Neural cell (in vitro differentiated cells): ENCODE data around the gene RTL1.

Experiments used
- EP300 ChIP-seq: fragments of 450-650 bp; conservative IDR thresholded peaks from 2 replicates; pipeline ENCODE4 v1.6.1; 2014; ENCODE audit warnings: antibody characterized with exemption, mild to moderate bottlenecking, moderate library complexity; ENCODE audit not compliant: poor library complexity, severe bottlenecking
- EZH2 ChIP-seq: fragments of 200-600, 300-800 bp; shearing (Covaris generic), sonication (generic); IDR thresholded peaks from 2 replicates; pipeline ENCODE4 v1.6.1; 2014; ENCODE audit warnings: antibody characterized with exemption, low read length, borderline replicate concordance, mild to moderate bottlenecking; ENCODE audit not compliant: insufficient read depth, poor library complexity, severe bottlenecking
- MXI1 ChIP-seq: fragments of 450-650 bp; conservative IDR thresholded peaks from 2 replicates; pipeline ENCODE4 v1.6.1; 2014; ENCODE audit warnings: antibody characterized with exemption, mild to moderate bottlenecking; ENCODE audit not compliant: poor library complexity, severe bottlenecking
- POLR2AphosphoS5 ChIP-seq: IDR thresholded peaks from 2 replicates; pipeline ENCODE4 v1.6.1; 2012
- SMC3 ChIP-seq: fragments of 450-650 bp; conservative IDR thresholded peaks from 2 replicates; pipeline ENCODE4 v1.6.1; 2014; ENCODE audit warnings: antibody characterized with exemption, mild to moderate bottlenecking, moderate library complexity; ENCODE audit not compliant: poor library complexity
- TAF1 ChIP-seq: IDR thresholded peaks from 2 replicates; pipeline ENCODE4 v1.6.1; 2012; ENCODE audit warnings: low read depth
- TF ChIP-seq, protein P1 (sequence below): fragments of 450-650 bp; IDR thresholded peaks from 2 replicates; pipeline ENCODE4 v1.5.1; 2014; ENCODE audit warnings: antibody characterized with exemption, mild to moderate bottlenecking, moderate library complexity; ENCODE audit not compliant: poor library complexity, severe bottlenecking

DNA sequence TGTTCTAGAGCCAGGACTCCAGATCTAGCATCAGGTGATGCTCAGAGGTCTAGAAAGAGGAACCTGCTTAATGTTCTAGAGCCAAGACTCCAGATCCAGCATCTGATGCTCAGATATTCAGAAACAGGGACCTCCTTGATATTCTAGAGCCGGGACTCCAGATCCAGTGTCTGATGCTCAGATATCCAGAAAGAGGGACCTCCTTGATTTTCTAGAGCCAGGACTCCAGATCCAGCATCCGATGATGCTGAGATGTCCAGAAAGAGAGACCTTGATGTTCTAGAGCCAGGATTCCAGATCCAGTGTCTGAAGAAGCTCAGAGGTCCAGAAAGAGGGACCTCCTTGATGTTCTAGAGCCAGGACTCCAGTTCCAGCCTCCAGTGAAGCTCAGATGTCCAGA is 40.7 kb downstream of the RTL1 start:
- TF ChIP-seq, protein P1, sequence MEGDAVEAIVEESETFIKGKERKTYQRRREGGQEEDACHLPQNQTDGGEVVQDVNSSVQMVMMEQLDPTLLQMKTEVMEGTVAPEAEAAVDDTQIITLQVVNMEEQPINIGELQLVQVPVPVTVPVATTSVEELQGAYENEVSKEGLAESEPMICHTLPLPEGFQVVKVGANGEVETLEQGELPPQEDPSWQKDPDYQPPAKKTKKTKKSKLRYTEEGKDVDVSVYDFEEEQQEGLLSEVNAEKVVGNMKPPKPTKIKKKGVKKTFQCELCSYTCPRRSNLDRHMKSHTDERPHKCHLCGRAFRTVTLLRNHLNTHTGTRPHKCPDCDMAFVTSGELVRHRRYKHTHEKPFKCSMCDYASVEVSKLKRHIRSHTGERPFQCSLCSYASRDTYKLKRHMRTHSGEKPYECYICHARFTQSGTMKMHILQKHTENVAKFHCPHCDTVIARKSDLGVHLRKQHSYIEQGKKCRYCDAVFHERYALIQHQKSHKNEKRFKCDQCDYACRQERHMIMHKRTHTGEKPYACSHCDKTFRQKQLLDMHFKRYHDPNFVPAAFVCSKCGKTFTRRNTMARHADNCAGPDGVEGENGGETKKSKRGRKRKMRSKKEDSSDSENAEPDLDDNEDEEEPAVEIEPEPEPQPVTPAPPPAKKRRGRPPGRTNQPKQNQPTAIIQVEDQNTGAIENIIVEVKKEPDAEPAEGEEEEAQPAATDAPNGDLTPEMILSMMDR = no peak
- TF ChIP-seq EZH2 (no peak), TAF1 (no peak), MXI1 (no peak), SMC3 (no peak), EP300 (no peak), POLR2AphosphoS5 (no peak)
